IMR-90 (cell line): ENCODE results near the gene KIF12. TPM values are rescaled to one million over a fixed set of nuclear protein-coding genes. Genes with fewer than 3 reads are reported as not detected.

Source experiments
- ATAC-seq: fragments of 200-7000 bp; cut with Tn5 transposase; 2 replicates; pipeline ENCODE4 v1.9.1; 2020; ENCODE audit warnings: low read depth, mild to moderate bottlenecking, moderate library complexity
- BruUV-seq: library from RNA; stranded (reverse); fragments of 400-500 nt; replicated peaks from 2 replicates; lab custom pipeline; 2021; lab: Mats Ljungman, UMichigan
- CTCF ChIA-PET: fragments of 300-600 bp; formaldehyde crosslinking; extraction: SDS; loops from one replicate; lab custom pipeline; 2021; ENCODE audit warnings: antibody characterized with exemption; lab: Yijun Ruan, JAX
- POLR2A ChIA-PET: fragments of 300-600 bp; sonication (Branson Sonifier 250); formaldehyde crosslinking; loops from one replicate; lab custom pipeline; 2022; ENCODE audit warnings: antibody characterized with exemption; ENCODE audit not compliant: unreplicated experiment; lab: Charles Lee
- DNase-seq: peaks from one replicate; pipeline ENCODE4 v3.0.0; 2013
- H2AFZ ChIP-seq: replicated peaks from 2 replicates; pipeline ENCODE3; 2013; ENCODE audit warnings: low read length, mild to moderate bottlenecking; ENCODE audit not compliant: poor library complexity
- H2AK5ac ChIP-seq: 2 replicates; pipeline ENCODE4 v1.6.1; 2013; ENCODE audit warnings: low read depth, low read length, inconsistent platforms
- H2AK9ac ChIP-seq: replicated peaks from 2 replicates; pipeline ENCODE3; 2013; ENCODE audit warnings: mild to moderate bottlenecking, low read depth, low read length, moderate library complexity; ENCODE audit not compliant: poor library complexity
- H2BK120ac ChIP-seq: 2 replicates; pipeline ENCODE4 v1.6.1; 2013; ENCODE audit warnings: low read depth, low read length, inconsistent platforms
- H2BK15ac ChIP-seq: 3 replicates; pipeline ENCODE4 v1.6.1; 2013; ENCODE audit warnings: low read depth, low read length, inconsistent platforms
- H2BK20ac ChIP-seq: 2 replicates; pipeline ENCODE4 v1.6.1; 2013; ENCODE audit warnings: low read depth, mild to moderate bottlenecking, inconsistent platforms, low read length, moderate library complexity
- H2BK5ac ChIP-seq: 2 replicates; pipeline ENCODE4 v1.6.1; 2013; ENCODE audit warnings: mild to moderate bottlenecking, low read depth, low read length, inconsistent platforms; ENCODE audit not compliant: poor library complexity, severe bottlenecking
- H3K14ac ChIP-seq: replicated peaks from 2 replicates; pipeline ENCODE4 v1.6.1; 2013; ENCODE audit warnings: low read depth, low read length, inconsistent platforms
- H3K18ac ChIP-seq: 2 replicates; pipeline ENCODE4 v1.6.1; 2013; ENCODE audit warnings: low read depth, low read length, control low read depth
- H3K23ac ChIP-seq: 2 replicates; pipeline ENCODE4 v1.6.1; 2013; ENCODE audit warnings: low read depth, low read length, inconsistent platforms
- H3K27ac ChIP-seq: 2 replicates; pipeline ENCODE4 v1.5.1; 2013; ENCODE audit warnings: mild to moderate bottlenecking, control low read depth, low read length; ENCODE audit not compliant: insufficient read depth
- H3K27me3 ChIP-seq: 2 replicates; pipeline ENCODE4 v1.6.1; 2013; ENCODE audit warnings: low read length; ENCODE audit not compliant: control insufficient read depth, insufficient read depth
- H3K36me3 ChIP-seq: 2 replicates; pipeline ENCODE4 v1.6.1; 2013; ENCODE audit warnings: low read length, mixed read lengths; ENCODE audit not compliant: control insufficient read depth, insufficient read depth
- H3K4ac ChIP-seq: 2 replicates; pipeline ENCODE4 v1.6.1; 2013; ENCODE audit warnings: low read depth, low read length, inconsistent platforms
- H3K4me1 ChIP-seq: 2 replicates; pipeline ENCODE4 v1.6.1; 2013; ENCODE audit warnings: low read length, mixed read lengths; ENCODE audit not compliant: control insufficient read depth, insufficient read depth
- H3K4me2 ChIP-seq: 2 replicates; pipeline ENCODE4 v1.6.1; 2013; ENCODE audit warnings: low read depth, mild to moderate bottlenecking, control low read depth, low read length, moderate library complexity
- H3K4me3 ChIP-seq: 2 replicates; pipeline ENCODE4 v1.5.1; 2013; ENCODE audit warnings: low read depth, mild to moderate bottlenecking, control low read depth, low read length, moderate library complexity; ENCODE audit not compliant: insufficient read depth
- H3K56ac ChIP-seq: 2 replicates; pipeline ENCODE4 v1.6.1; 2013; ENCODE audit warnings: low read length, inconsistent platforms; ENCODE audit not compliant: insufficient read depth; ENCODE audit errors: extremely low read depth
- H3K79me1 ChIP-seq, 2 experiments: 2 replicates each; pipeline ENCODE4 v1.6.1; 2013; ENCODE audit warnings: low read length in 2 of 2, inconsistent platforms in 1 of 2, low read depth in 1 of 2
- H3K9ac ChIP-seq: 2 replicates; pipeline ENCODE4 v1.6.1; 2013; ENCODE audit warnings: low read depth, low read length, control low read depth
- H3K9me1 ChIP-seq: 2 replicates; pipeline ENCODE4 v1.6.1; 2013; ENCODE audit warnings: low read length, inconsistent platforms; ENCODE audit not compliant: insufficient read depth
- H3K9me3 ChIP-seq: 2 replicates; pipeline ENCODE4 v1.6.1; 2013; ENCODE audit warnings: low read length; ENCODE audit not compliant: control insufficient read depth, insufficient read depth
- H4K20me1 ChIP-seq: 2 replicates; pipeline ENCODE4 v1.6.1; 2013; ENCODE audit warnings: low read length, inconsistent platforms; ENCODE audit not compliant: insufficient read depth
- H4K5ac ChIP-seq: 2 replicates; pipeline ENCODE4 v1.6.1; 2013; ENCODE audit warnings: mild to moderate bottlenecking, low read depth, low read length, control low read depth
- H4K8ac ChIP-seq, 2 experiments: 2 replicates each; pipeline ENCODE4 v1.6.1; 2013; ENCODE audit warnings: low read depth in 2 of 2, low read length in 2 of 2, control low read depth in 1 of 2, inconsistent platforms in 1 of 2
- H4K91ac ChIP-seq: 2 replicates; pipeline ENCODE4 v1.6.1; 2013; ENCODE audit warnings: low read depth, low read length, inconsistent platforms; ENCODE audit not compliant: insufficient read depth
- BHLHE40 ChIP-seq: fragments of 150-350 bp; IDR thresholded peaks from 2 replicates; pipeline ENCODE4 v1.6.1; 2016; ENCODE audit warnings: mild to moderate bottlenecking, low read depth, low read length
- CHD1 ChIP-seq: IDR thresholded peaks from 2 replicates; pipeline ENCODE4 v1.6.1; 2012; ENCODE audit warnings: low read depth, low read length, improper control_type of control experiment
- CTCF ChIP-seq: conservative IDR thresholded peaks from 2 replicates; pipeline ENCODE4 v1.5.1; 2012; ENCODE audit warnings: mild to moderate bottlenecking, low read depth, low read length, improper control_type of control experiment
- ELK1 ChIP-seq: fragments of 150-350 bp; IDR thresholded peaks from 2 replicates; pipeline ENCODE4 v1.6.1; 2016; ENCODE audit warnings: low read depth, mild to moderate bottlenecking, low read length, moderate library complexity, borderline replicate concordance
- MAFK ChIP-seq: IDR thresholded peaks from 2 replicates; pipeline ENCODE4 v1.6.1; 2012; ENCODE audit warnings: low read depth, low read length, improper control_type of control experiment
- MAZ ChIP-seq: IDR thresholded peaks from 2 replicates; pipeline ENCODE4 v1.6.1; 2012; ENCODE audit warnings: low read depth, mild to moderate bottlenecking, low read length, improper control_type of control experiment, moderate library complexity, borderline replicate concordance
- MXI1 ChIP-seq: IDR thresholded peaks from 2 replicates; pipeline ENCODE4 v1.6.1; 2012; ENCODE audit warnings: low read depth, mild to moderate bottlenecking, low read length, moderate library complexity, borderline replicate concordance
- RAD21 ChIP-seq: IDR thresholded peaks from 2 replicates; pipeline ENCODE4 v1.6.1; 2012; ENCODE audit warnings: low read length, improper control_type of control experiment
- RCOR1 ChIP-seq: IDR thresholded peaks from 2 replicates; pipeline ENCODE4 v1.6.1; 2012; ENCODE audit warnings: mild to moderate bottlenecking, low read length, improper control_type of control experiment; ENCODE audit not compliant: insufficient replicate concordance
- SMC3 ChIP-seq: fragments of 150-350 bp; IDR thresholded peaks from 2 replicates; pipeline ENCODE4 v1.6.1; 2016; ENCODE audit warnings: low read depth, mild to moderate bottlenecking, antibody characterized with exemption, low read length, moderate library complexity
- WGBS, 2 experiments: methylation state at CpG; one replicate each; pipeline versions ENCODE4 v1.1.5 to v1.1.7; 2013; ENCODE audit warnings: missing lambda C conversion rate in 2 of 2; ENCODE audit not compliant: insufficient read length in 1 of 2; ENCODE audit errors: extremely low coverage in 2 of 2; 5-methylcytosine and 5-hydroxymethylcytosine counted together
- dilution Hi-C: fragments of 300-500 bp; cut with HindIII; formaldehyde crosslinking; loops from one replicate; pipeline ENCODE4 v1.14.3; 2018; ENCODE audit warnings: low sequenced_read_pairs; ENCODE audit not compliant: unreplicated experiment
- in situ Hi-C: fragments of 300-500 bp; cut with MboI; formaldehyde crosslinking; loops from 3 replicates; pipeline ENCODE4 v1.14.3; 2019; ENCODE audit warnings: low sequenced_read_pairs, inconsistent platforms, mixed read lengths
- intact Hi-C: fragments of 100-400 bp; cut with micrococcal nuclease; formaldehyde crosslinking; loops from 2 replicates; pipeline ENCODE4 v1.10.0; 2022
- polyA plus RNA-seq, 3 experiments: library from polyadenylated mRNA; depleted of rRNA; stranded (reverse); fragments of >200 nt; gene quantifications; 2 replicates each; pipeline ENCODE4 v1.2.3, GENCODE V29; 2012; ENCODE audit warnings: low replicate concordance in 1 of 3
- total RNA-seq: library from RNA; depleted of rRNA; stranded (reverse); fragments of >200 nt; gene quantifications from 2 replicates; pipeline ENCODE4 v1.2.3, GENCODE V29; 2012

Gene KIF12
- total and polyA plus RNA-seq, 2 of the 4 experiments (the other 2 are of a cell fraction): not detected

- H4K20me1 ChIP-seq: no peaks in the 10 kb centered on the region
- H4K8ac ChIP-seq: no peak overlapping the region
- no peaks in the 10 kb centered on the region for H3K36me3 ChIP-seq
- H2AK5ac ChIP-seq: no peak overlapping the region
- peaks cover 12% of the 10 kb centered on the region for H3K9me3 ChIP-seq
- no peak overlapping the region for H3K14ac ChIP-seq
- no peak overlapping the region for H3K4me3 ChIP-seq
- ChIA-PET CTCF (no interaction called here), POLR2A (no interaction called here)
- ATAC-seq: no peak
- no peak overlapping the region for H4K5ac ChIP-seq
- H3K9me1 ChIP-seq: no peaks in the 10 kb centered on the region
- H3K4me2 ChIP-seq: no peak overlapping the region
- DNase-seq: no peak
- no TSS peak for BruUV-seq
- H2BK15ac ChIP-seq: no peak overlapping the region
- intact Hi-C loops: no loop called here
- TF ChIP-seq RAD21: no peak
- no peak for TF ChIP-seq SMC3
- no peak for TF ChIP-seq BHLHE40
- TF ChIP-seq MXI1: no peak
- TF ChIP-seq MAFK: no peak
- no peak for TF ChIP-seq ELK1
- TF ChIP-seq MAZ: no peak
- TF ChIP-seq CTCF: no peak
- TF ChIP-seq RCOR1: no peak
- no peak for TF ChIP-seq CHD1
- no peaks in the 10 kb centered on the region for H3K4me1 ChIP-seq
- no peak overlapping the region for H2AK9ac ChIP-seq
- 87% methylated on average over 3 of the region's 13 CpGs; no CpG with 5 or more reads in 1 of the 2 experiments for WGBS, 2 experiments
- H3K79me1 ChIP-seq: no peaks in the 10 kb centered on the region
- H3K9ac ChIP-seq: no peak overlapping the region
- H3K27me3 ChIP-seq: peaks cover 70% of the 10 kb centered on the region
- no peak overlapping the region for H3K4ac ChIP-seq
- H2BK120ac ChIP-seq: no peak overlapping the region
- no peak overlapping the region for H3K18ac ChIP-seq
- no peak overlapping the region for H3K27ac ChIP-seq
- no peak overlapping the region for H2BK20ac ChIP-seq
- no peak overlapping the region for H2BK5ac ChIP-seq
- no peak overlapping the region for H3K23ac ChIP-seq
- no peak overlapping the region for H4K91ac ChIP-seq
- no peak overlapping the region for H3K56ac ChIP-seq
- in situ Hi-C loops: no loop called here
- dilution Hi-C loops: no loop called here
- no peak overlapping the region for H2AFZ ChIP-seq
Observed at GRCh38 chr9:114124666-114125475, 25.8 kb upstream of the KIF12 start.
